ENCODE results near the gene CRADD.

DNA sequence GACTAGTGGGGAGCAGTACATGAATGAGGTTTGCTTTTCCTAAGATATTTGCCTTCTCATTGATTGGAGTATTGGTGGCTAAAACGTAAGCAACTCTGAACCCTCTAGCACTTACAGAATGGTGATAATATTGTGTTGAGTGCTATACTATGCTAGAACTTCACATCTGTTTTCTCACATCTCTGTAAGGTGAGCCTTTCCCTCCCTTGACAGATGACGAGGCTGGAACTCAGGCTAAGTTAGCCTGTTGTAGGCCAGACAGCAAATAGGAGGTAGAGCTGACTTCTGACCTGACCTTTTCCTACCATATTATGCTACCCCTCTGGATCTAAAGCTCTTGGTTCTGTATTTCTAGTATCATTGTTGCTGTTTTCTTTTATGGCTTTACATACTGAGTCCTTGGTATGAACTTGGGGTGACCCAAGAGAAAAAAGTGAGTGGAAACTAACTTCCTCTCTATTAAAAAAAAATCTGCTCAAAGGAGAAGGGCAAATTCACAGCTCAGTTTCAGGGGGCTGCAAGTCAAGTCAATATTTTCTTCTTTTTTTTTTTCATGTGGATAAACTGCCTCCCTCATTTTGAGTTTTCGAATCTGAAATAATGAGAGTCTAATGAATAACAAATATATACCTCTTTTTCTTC is 85.9 kb downstream of the CRADD start:
- TF ChIP-seq, protein P1, sequence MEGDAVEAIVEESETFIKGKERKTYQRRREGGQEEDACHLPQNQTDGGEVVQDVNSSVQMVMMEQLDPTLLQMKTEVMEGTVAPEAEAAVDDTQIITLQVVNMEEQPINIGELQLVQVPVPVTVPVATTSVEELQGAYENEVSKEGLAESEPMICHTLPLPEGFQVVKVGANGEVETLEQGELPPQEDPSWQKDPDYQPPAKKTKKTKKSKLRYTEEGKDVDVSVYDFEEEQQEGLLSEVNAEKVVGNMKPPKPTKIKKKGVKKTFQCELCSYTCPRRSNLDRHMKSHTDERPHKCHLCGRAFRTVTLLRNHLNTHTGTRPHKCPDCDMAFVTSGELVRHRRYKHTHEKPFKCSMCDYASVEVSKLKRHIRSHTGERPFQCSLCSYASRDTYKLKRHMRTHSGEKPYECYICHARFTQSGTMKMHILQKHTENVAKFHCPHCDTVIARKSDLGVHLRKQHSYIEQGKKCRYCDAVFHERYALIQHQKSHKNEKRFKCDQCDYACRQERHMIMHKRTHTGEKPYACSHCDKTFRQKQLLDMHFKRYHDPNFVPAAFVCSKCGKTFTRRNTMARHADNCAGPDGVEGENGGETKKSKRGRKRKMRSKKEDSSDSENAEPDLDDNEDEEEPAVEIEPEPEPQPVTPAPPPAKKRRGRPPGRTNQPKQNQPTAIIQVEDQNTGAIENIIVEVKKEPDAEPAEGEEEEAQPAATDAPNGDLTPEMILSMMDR (IDR thresholded peaks at IDR 0.05 in 8 of 11, conservative IDR thresholded peaks at IDR 0.05 in 3 of 11) = no peak
- TF ChIP-seq POLR2A (IDR thresholded peaks at IDR 0.05) (no peak), POLR2AphosphoS5 (IDR thresholded peaks at IDR 0.05) (no peak)
